A549 (cell line): ENCODE results near the gene LRRC4C. TPM values are rescaled to one million over a fixed set of nuclear protein-coding genes. Genes with fewer than 3 reads are reported as not detected.
A peak's percentile ranks its signal among the peaks of the same experiment; 100 is the strongest.

Experiments
- ATAC-seq, 2 experiments: fragments of 200-7000 bp in 1 of 2; fragments of >200 bp in 1 of 2; cut with Nextera tagmentation in 1 of 2; cut with Tn5 transposase in 1 of 2; 3 replicates each; pipeline versions ENCODE4 v1.8.0 to v1.9.1; 2018 to 2020; ENCODE audit warnings: mild to moderate bottlenecking in 1 of 2, moderate library complexity in 1 of 2
- CTCF ChIA-PET: fragments of 300-600 bp; sonication (Branson Sonifier 250); formaldehyde crosslinking; extraction: SDS; loops from one replicate; lab custom pipeline; 2021; ENCODE audit warnings: antibody characterized with exemption, inconsistent platforms; lab: Yijun Ruan, JAX
- POLR2A ChIA-PET: fragments of 350-600 bp; formaldehyde crosslinking; extraction: SDS; loops from one replicate; lab custom pipeline; 2021; ENCODE audit warnings: antibody characterized with exemption, inconsistent platforms; lab: Yijun Ruan, JAX
- DNase-seq, 2 experiments: peaks; one replicate each; pipeline versions ENCODE4 v3.0.0 to v3.0.0-alpha.2; 2011 to 2016; ENCODE audit warnings: low read depth in 1 of 2, low spot score in 1 of 2
- FAIRE-seq: peaks from 2 replicates; lab custom pipeline; 2011; peaks lifted over from hg19 to GRCh38; lab: Jason Lieb, UNC
- H3K27ac ChIP-seq, 2 experiments: fragments of >200 bp; sonication (Bioruptor Twin); formaldehyde crosslinking; 3 replicates each; pipeline ENCODE4 v1.5.1; 2016 to 2017
- H3K4me1 ChIP-seq: fragments of >200 bp; sonication (Bioruptor Twin); formaldehyde crosslinking; 3 replicates; pipeline ENCODE4 v1.6.1; 2016
- H3K4me2 ChIP-seq: fragments of >200 bp; sonication (Bioruptor Twin); formaldehyde crosslinking; 3 replicates; pipeline ENCODE4 v1.6.1; 2016
- H3K4me3 ChIP-seq: fragments of >200 bp; sonication (Bioruptor Twin); formaldehyde crosslinking; 3 replicates; pipeline ENCODE4 v1.5.1; 2016
- H3K9me3 ChIP-seq: fragments of >200 bp; sonication (Bioruptor Twin); formaldehyde crosslinking; 3 replicates; pipeline ENCODE4 v1.6.1; 2016
- ATOH8 ChIP-seq: fragments of 250-450 bp; sonication (Bioruptor Pico); IDR thresholded peaks from 2 replicates; pipeline ENCODE4 v1.5.0; 2020; ENCODE audit warnings: low read depth, mild to moderate bottlenecking, moderate library complexity
- BHLHE40 ChIP-seq: IDR thresholded peaks from 2 replicates; pipeline ENCODE4 v1.6.1; 2012; ENCODE audit warnings: low read depth, low read length, inconsistent platforms
- CBX2 ChIP-seq: fragments of 200-600 bp; sonication (generic); IDR thresholded peaks from 2 replicates; pipeline ENCODE4 v1.6.1; 2016; ENCODE audit warnings: low read depth, mild to moderate bottlenecking, borderline replicate concordance
- CBX8 ChIP-seq: fragments of 200-600 bp; sonication (generic); IDR thresholded peaks from 2 replicates; pipeline ENCODE4 v1.6.1; 2016
- CEBPB ChIP-seq, 2 experiments: fragments of >200 bp in 1 of 2; sonication (Bioruptor Twin) in 1 of 2; formaldehyde crosslinking in 1 of 2; IDR thresholded peaks; 2 replicates each; pipeline ENCODE4 v1.6.1; 2012 to 2016
- E2F6 ChIP-seq: IDR thresholded peaks from 2 replicates; pipeline ENCODE4 v1.6.1; 2012; ENCODE audit warnings: low read depth, borderline replicate concordance
- EHMT2 ChIP-seq: fragments of 200-600 bp; sonication (generic); IDR thresholded peaks from 2 replicates; pipeline ENCODE4 v1.6.1; 2016; ENCODE audit warnings: antibody characterized with exemption, low read depth, mild to moderate bottlenecking, moderate library complexity
- EP300 ChIP-seq, 2 experiments: fragments of >200 bp; sonication (Bioruptor Twin); formaldehyde crosslinking; IDR thresholded peaks; 2 replicates in 1 of 2; 3 replicates in 1 of 2; pipeline ENCODE4 v1.6.1; 2016 to 2017
- ESRRA ChIP-seq: fragments of 150-350 bp; IDR thresholded peaks from 2 replicates; pipeline ENCODE4 v1.6.1; 2014; ENCODE audit warnings: mild to moderate bottlenecking, low read length, borderline replicate concordance
- FOSB ChIP-seq: fragments of 250-450 bp; sonication (Bioruptor Pico); IDR thresholded peaks from 2 replicates; pipeline ENCODE4 v1.5.0; 2020; ENCODE audit warnings: mild to moderate bottlenecking, moderate library complexity
- FOXS1 ChIP-seq: fragments of 250-450 bp; sonication (Bioruptor Pico); IDR thresholded peaks from 2 replicates; pipeline ENCODE4 v1.5.0; 2020; ENCODE audit warnings: mild to moderate bottlenecking, moderate library complexity
- HEYL ChIP-seq: fragments of 250-450 bp; sonication (Bioruptor Pico); IDR thresholded peaks from 2 replicates; pipeline ENCODE4 v1.8.0; 2021; ENCODE audit warnings: mild to moderate bottlenecking, moderate library complexity
- HOXA7 ChIP-seq: fragments of 250-450 bp; sonication (Bioruptor Pico); IDR thresholded peaks from 2 replicates; pipeline ENCODE4 v1.5.0; 2020; ENCODE audit warnings: mild to moderate bottlenecking, moderate library complexity
- HOXB13 ChIP-seq: fragments of 250-450 bp; sonication (Bioruptor Pico); IDR thresholded peaks from 2 replicates; pipeline ENCODE4 v1.5.0; 2020; ENCODE audit warnings: low read depth, mild to moderate bottlenecking, moderate library complexity
- HOXB5 ChIP-seq: fragments of 250-450 bp; sonication (Bioruptor Pico); IDR thresholded peaks from 2 replicates; pipeline ENCODE4 v1.5.0; 2020; ENCODE audit warnings: mild to moderate bottlenecking, moderate library complexity
- JUN ChIP-seq, 2 experiments: fragments of >200 bp; sonication (Bioruptor Twin); formaldehyde crosslinking; IDR thresholded peaks; 2 replicates in 1 of 2; 3 replicates in 1 of 2; pipeline ENCODE4 v1.6.1; 2016 to 2017
- KDM1A ChIP-seq: fragments of 200-600 bp; sonication (generic); IDR thresholded peaks from 2 replicates; pipeline ENCODE4 v1.6.1; 2016; ENCODE audit warnings: low read depth, mild to moderate bottlenecking
- MAX ChIP-seq: IDR thresholded peaks from 2 replicates; pipeline ENCODE4 v1.6.1; 2012
- MAZ ChIP-seq: fragments of 150-350 bp; IDR thresholded peaks from 2 replicates; pipeline ENCODE4 v1.6.1; 2014; ENCODE audit warnings: antibody characterized with exemption, low read depth, low read length, borderline replicate concordance
- NR3C1 ChIP-seq: fragments of >200 bp; sonication (Bioruptor Twin); formaldehyde crosslinking; IDR thresholded peaks from 3 replicates; pipeline ENCODE4 v1.6.1; 2017
- PHF8 ChIP-seq: fragments of 200-600 bp; sonication (generic); IDR thresholded peaks from 2 replicates; pipeline ENCODE4 v1.6.1; 2016; ENCODE audit warnings: low read depth, mild to moderate bottlenecking, antibody characterized with exemption, moderate library complexity, borderline replicate concordance
- POLR2AphosphoS2 ChIP-seq: conservative IDR thresholded peaks from 2 replicates; pipeline ENCODE4 v1.6.1; 2012; ENCODE audit warnings: low read length, improper control_type of control experiment, inconsistent platforms
- RAD21 ChIP-seq, 2 experiments: fragments of >200 bp in 1 of 2; sonication (Bioruptor Twin) in 1 of 2; formaldehyde crosslinking in 1 of 2; IDR thresholded peaks in 1 of 2; conservative IDR thresholded peaks in 1 of 2; 2 replicates in 1 of 2; 3 replicates in 1 of 2; pipeline ENCODE4 v1.6.1; 2012 to 2018; ENCODE audit warnings: inconsistent platforms in 1 of 2
- RCOR1 ChIP-seq: fragments of 150-350 bp; IDR thresholded peaks from 2 replicates; pipeline ENCODE4 v1.6.1; 2014; ENCODE audit warnings: antibody characterized with exemption, low read length, low read depth
- REST ChIP-seq: fragments of 200-600 bp; sonication (generic); IDR thresholded peaks from 2 replicates; pipeline ENCODE4 v1.6.1; 2016; ENCODE audit warnings: antibody characterized with exemption, mild to moderate bottlenecking, moderate library complexity
- SMC3 ChIP-seq: fragments of >200 bp; sonication (Bioruptor Twin); formaldehyde crosslinking; IDR thresholded peaks from 3 replicates; pipeline ENCODE4 v1.6.1; 2018; ENCODE audit warnings: inconsistent platforms
- TP53 ChIP-seq: fragments of 250-450 bp; sonication (Bioruptor Pico); IDR thresholded peaks from 2 replicates; pipeline ENCODE4 v1.5.0; 2021; ENCODE audit warnings: mild to moderate bottlenecking, moderate library complexity
- USF2 ChIP-seq: fragments of 450-650 bp; IDR thresholded peaks from 2 replicates; pipeline ENCODE4 v1.6.1; 2014; ENCODE audit warnings: antibody characterized with exemption
- ZC3H11A ChIP-seq: fragments of 450-650 bp; IDR thresholded peaks from 2 replicates; pipeline ENCODE4 v1.6.1; 2014; ENCODE audit warnings: antibody characterized with exemption, mild to moderate bottlenecking
- WGBS: methylation state at CpG from one replicate; pipeline ENCODE4 v1.1.6; 2017; ENCODE audit errors: missing lambda C conversion rate; 5-methylcytosine and 5-hydroxymethylcytosine counted together
- polyA plus RNA-seq, 4 experiments: library from polyadenylated mRNA; depleted of rRNA in 3 of 4; stranded (reverse); fragments of >200 nt; fragmentation: RNase III in 1 of 4; extraction: RNeasy Plus Mini Kit Qiagen cat#74134 plus additional on column Dnase treatment in 1 of 4; gene quantifications; 2 replicates in 3 of 4; 3 replicates in 1 of 4; pipeline ENCODE4 v1.2.3, GENCODE V29; 2011 to 2017

LRRC4C gene
- polyA plus RNA-seq, 2 of the 4 experiments (the other 2 are of a cell fraction) = not detected

GRCh38 chr11:40388097-40388818, 1071.2 kb downstream of the LRRC4C start:
- TF ChIP-seq CBX2 (no peak), MAZ (no peak), FOSB (CRISPR knock-in tag) (no peak), HOXB5 (CRISPR knock-in tag) (no peak), HEYL (no peak), ATOH8 (CRISPR knock-in tag) (no peak), JUN (IDR thresholded peaks at IDR 0.05) (no peak), USF2 (no peak), TP53 (CRISPR knock-in tag) (no peak), RCOR1 (no peak)
- FAIRE-seq (no peak), DNase-seq (no peak), ATAC-seq (no peak)
- no peak overlapping the region for H3K27ac ChIP-seq
- WGBS = 41% methylated on average over 4 of the region's 4 CpGs
- no peaks in the 10 kb centered on the region for H3K4me1 ChIP-seq
- no peaks in the 10 kb centered on the region for H3K9me3 ChIP-seq
- ChIA-PET POLR2A (no interaction called here), CTCF (interaction anchor here (1.0 kb wide), 1 partner anchor 12 kb away, joined by 3 read pairs; no protein-coding TSS in a partner anchor)
- no peak overlapping the region for H3K4me2 ChIP-seq
- no peak overlapping the region for H3K4me3 ChIP-seq

GRCh38 chr11:40387240-40387980, 1072.0 kb downstream of the LRRC4C start:
- H3K27ac ChIP-seq = no peak overlapping the region
- DNase-seq (no peak), FAIRE-seq (no peak), ATAC-seq (no peak)
- ChIA-PET CTCF (no interaction called here), POLR2A (no interaction called here)
- WGBS = 39% methylated on average over 2 of the region's 2 CpGs
- H3K4me1 ChIP-seq = no peaks in the 10 kb centered on the region
- H3K4me3 ChIP-seq = no peak overlapping the region
- TF ChIP-seq CBX8 (no peak), MAX (no peak)
- H3K4me2 ChIP-seq = 0 out of 3 replicates have a peak overlapping the region, but pooled peaks have one; percentile 13
- no peaks in the 10 kb centered on the region for H3K9me3 ChIP-seq

- FAIRE-seq (no peak), ATAC-seq (no peak), DNase-seq (no peak)
- H3K4me1 ChIP-seq = no peaks in the 10 kb centered on the region
- H3K9me3 ChIP-seq = no peaks in the 10 kb centered on the region
- ChIA-PET CTCF (no interaction called here), POLR2A (no interaction called here)
- H3K4me3 ChIP-seq = no peak overlapping the region
- H3K4me2 ChIP-seq = no peak overlapping the region
- WGBS = 57% methylated on average over 1 of the region's 1 CpG
- H3K27ac ChIP-seq = no peak overlapping the region
- TF ChIP-seq HEYL (no peak), ZC3H11A (no peak), POLR2AphosphoS2 (no peak), SMC3 (no peak), ESRRA (no peak), BHLHE40 (no peak), EP300 (IDR thresholded peaks at IDR 0.05) (no peak), EHMT2 (no peak), HOXA7 (no peak), E2F6 (no peak), FOXS1 (CRISPR knock-in tag) (no peak), KDM1A (no peak), PHF8 (no peak), NR3C1 (no peak), HOXB13 (no peak), CEBPB (IDR thresholded peaks at IDR 0.05) (no peak), RAD21 (conservative IDR thresholded peaks at IDR 0.05 in 1 of 2, IDR thresholded peaks at IDR 0.05 in 1 of 2) (no peak), REST (no peak)
Observed at GRCh38 chr11:40384991-40385390, 1074.5 kb downstream of the LRRC4C start.
